Peyer's patch (tissue), 4 donors: ENCODE data around the gene ARL8A. TPM values are rescaled to one million over a fixed set of nuclear protein-coding genes. Genes with fewer than 3 reads are reported as not detected.

Source experiments
- DNase-seq, 3 donors: peaks; one replicate each; pipeline ENCODE4 v3.0.0-alpha.2; 2017 to 2019
- H3K27ac ChIP-seq, 4 donors: fragments of 200-600 bp; sonication (generic); one replicate each; pipeline ENCODE4 v1.5.1; 2016 to 2019
- H3K27me3 ChIP-seq, 2 donors: fragments of 200-600 bp; sonication (generic); one replicate each; pipeline ENCODE4 v1.5.1; 2019
- H3K36me3 ChIP-seq, 3 donors: fragments of 200-600 bp; sonication (generic); one replicate each; pipeline ENCODE4 v1.5.1; 2016 to 2019
- H3K4me1 ChIP-seq, 4 donors: fragments of 200-600 bp; sonication (generic); one replicate each; pipeline ENCODE4 v1.5.1; 2016 to 2019
- H3K4me3 ChIP-seq, 4 donors: fragments of 200-600 bp; sonication (generic); 1 replicate in 3 of 4; 2 replicates in 1 of 4; pipeline ENCODE4 v1.5.1; 2016 to 2019; ENCODE audit warnings: mild to moderate bottlenecking in 1 of 4
- H3K9me3 ChIP-seq, 4 donors: fragments of 200-600 bp; sonication (generic); one replicate each; pipeline ENCODE4 v1.5.1; 2016 to 2019; ENCODE audit warnings: mild to moderate bottlenecking in 1 of 4
- CTCF ChIP-seq, 6 experiments: fragments of 450-650 bp in 4 of 6; fragments of 200-600 bp in 2 of 6; sonication (generic) in 1 of 6; IDR thresholded peaks; one replicate each; pipeline ENCODE4 v1.5.1; 2017 to 2019; ENCODE audit warnings: antibody characterized with exemption in 6 of 6, mild to moderate bottlenecking in 3 of 6, moderate library complexity in 1 of 6
- POLR2A ChIP-seq, 2 donors: fragments of 450-650 bp; IDR thresholded peaks; one replicate each; pipeline ENCODE4 v1.5.1; 2017; ENCODE audit warnings: antibody characterized with exemption in 2 of 2, mild to moderate bottlenecking in 2 of 2, moderate library complexity in 2 of 2
- total RNA-seq, 4 donors: library from RNA; depleted of rRNA; stranded (reverse); fragments of >200 nt; gene quantifications; one replicate each; pipeline ENCODE4 v1.1.0, GENCODE V29; 2016

Gene ARL8A
- total RNA-seq, 4 donors from 2014 or later: 25.7 to 37.1 (median 36.0) TPM

- Histone ChIP-seq H3K4me1 (peaks cover 0 to 23% (median 2%) of the 10 kb centered on the region in 4 donors), H3K9me3 (no peaks in the 10 kb centered on the region), H3K36me3 (no peaks in the 10 kb centered on the region), H3K4me3 (no peak overlapping the region), H3K27ac (no peak overlapping the region), H3K27me3 (no peaks in the 10 kb centered on the region)
- DNase-seq: no peak
- TF ChIP-seq CTCF (IDR thresholded peaks at IDR 0.05) (no peak), POLR2A (IDR thresholded peaks at IDR 0.05) (no peak)
These were observed 40.5 kb downstream of the ARL8A start for GRCh38 chr1:202104073-202104472.

DNA sequence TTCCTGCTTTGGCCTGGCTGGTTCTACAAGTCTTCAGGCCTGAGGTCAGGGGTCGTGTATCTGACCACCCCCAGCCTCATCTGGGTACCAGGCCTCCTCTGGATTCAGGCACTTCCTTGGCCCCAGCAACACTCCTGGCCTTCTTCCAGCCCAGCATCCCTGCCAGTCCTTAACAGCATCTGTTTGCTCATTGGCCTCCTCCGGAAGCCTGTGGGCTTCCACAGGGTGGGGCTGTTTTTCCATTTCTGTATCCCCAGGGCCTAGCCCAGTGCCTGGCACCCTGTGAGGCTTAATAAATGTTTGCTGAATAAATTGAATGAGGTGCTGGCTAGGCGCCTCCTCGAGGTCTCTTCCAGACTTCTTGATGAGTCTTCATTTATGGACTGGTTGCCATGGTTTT, 43.4 kb downstream of the ARL8A start:
- Histone ChIP-seq H3K4me1 (no peaks in the 10 kb centered on the region), H3K4me3 (no peak overlapping the region), H3K36me3 (no peaks in the 10 kb centered on the region), H3K9me3 (no peaks in the 10 kb centered on the region), H3K27me3 (no peaks in the 10 kb centered on the region), H3K27ac (no peak overlapping the region)
- DNase-seq: no peak
- no peak for TF ChIP-seq CTCF (IDR thresholded peaks at IDR 0.05)
- no peak for TF ChIP-seq POLR2A (IDR thresholded peaks at IDR 0.05)

- Histone ChIP-seq H3K4me3 (no peak overlapping the region), H3K36me3 (no peaks in the 10 kb centered on the region), H3K4me1 (no peaks in the 10 kb centered on the region), H3K27me3 (no peaks in the 10 kb centered on the region), H3K9me3 (no peaks in the 10 kb centered on the region), H3K27ac (no peak overlapping the region)
- no peak for TF ChIP-seq CTCF (IDR thresholded peaks at IDR 0.05)
- TF ChIP-seq POLR2A (IDR thresholded peaks at IDR 0.05): no peak
- no peak for DNase-seq
These were observed 50.7 kb downstream of the ARL8A start for GRCh38 chr1:202093858-202094257.

DNA sequence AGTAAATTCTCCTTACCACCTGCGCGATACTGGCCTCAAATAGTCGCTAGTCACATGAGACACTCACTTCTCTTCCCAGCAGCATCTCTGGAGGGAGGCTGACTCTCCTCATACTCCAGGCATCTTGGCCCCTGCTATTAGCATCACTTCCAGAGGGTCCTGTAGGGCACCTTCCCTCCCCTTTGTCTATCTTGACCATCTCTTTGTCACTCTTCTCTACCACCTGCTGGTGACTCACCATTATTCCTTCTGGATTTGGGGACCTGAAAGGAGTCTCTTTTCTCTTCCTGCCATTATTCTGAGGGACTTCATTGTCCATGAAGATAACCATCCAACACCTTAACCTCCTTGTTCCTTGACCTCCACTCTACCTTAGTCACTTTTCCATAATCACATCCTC, 53.5 kb downstream of the ARL8A start:
- no peaks in the 10 kb centered on the region for H3K9me3 ChIP-seq
- no peak for TF ChIP-seq POLR2A (IDR thresholded peaks at IDR 0.05)
- TF ChIP-seq CTCF (IDR thresholded peaks at IDR 0.05): peak in 2 of 6 experiments; percentile 18 to 43
- no peak for DNase-seq
- H3K27ac ChIP-seq: no peak overlapping the region
- no peaks in the 10 kb centered on the region for H3K27me3 ChIP-seq
- no peak overlapping the region for H3K4me3 ChIP-seq
- H3K4me1 ChIP-seq: peaks cover 0 to 13% (median 5%) of the 10 kb centered on the region in 4 donors
- no peaks in the 10 kb centered on the region for H3K36me3 ChIP-seq

DNA sequence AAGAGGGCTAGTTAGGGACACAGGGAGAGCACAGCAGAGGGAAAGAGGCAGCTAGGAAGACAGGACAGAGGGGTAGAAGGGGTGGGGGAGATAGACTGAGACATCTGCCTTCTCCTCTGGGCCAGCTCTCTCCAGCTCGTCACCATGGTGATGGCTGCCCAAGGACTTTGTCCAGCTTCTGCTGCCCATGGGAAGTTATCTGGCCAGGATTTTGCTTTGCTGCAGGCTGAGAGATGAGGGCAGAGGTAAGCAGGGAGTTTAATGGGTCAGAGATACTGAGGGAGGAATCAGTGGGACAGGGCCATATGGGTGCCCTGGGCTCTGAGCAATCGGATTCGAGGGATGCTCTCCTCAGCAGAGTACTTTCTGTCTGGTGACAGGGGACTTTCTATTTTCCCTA, 56.3 kb downstream of the ARL8A start:
- H3K27ac ChIP-seq: peak overlapping the region in 1 of 4 donors; percentile 88
- no peaks in the 10 kb centered on the region for H3K36me3 ChIP-seq

More for the DNA sequence above, 56.3 kb downstream of the ARL8A start:
- TF ChIP-seq POLR2A (IDR thresholded peaks at IDR 0.05) (no peak), CTCF (IDR thresholded peaks at IDR 0.05) (no peak)
- H3K4me1 ChIP-seq: peaks cover 0 to 27% (median 7%) of the 10 kb centered on the region in 4 donors
- no peaks in the 10 kb centered on the region for H3K9me3 ChIP-seq
- peak in 1 of 3 donors; percentile 56 for DNase-seq
- H3K27me3 ChIP-seq: no peaks in the 10 kb centered on the region
- H3K4me3 ChIP-seq: no peak overlapping the region
